H9 (cell line): ENCODE measurements around the gene COA6. TPM values are rescaled to one million over a fixed set of nuclear protein-coding genes. Genes with fewer than 3 reads are reported as not detected.

Source experiments
- DNase-seq: peaks from one replicate; pipeline ENCODE4 v3.0.0-alpha.2; 2017
- H2AFZ ChIP-seq: one replicate; pipeline ENCODE4 v1.6.1; 2013; ENCODE audit warnings: mild to moderate bottlenecking, low read length, control low read depth, moderate library complexity
- H2AK5ac ChIP-seq: 2 replicates; pipeline ENCODE4 v1.6.1; 2013; ENCODE audit warnings: low read length, control low read depth, mixed read lengths; ENCODE audit not compliant: insufficient read length
- H2BK120ac ChIP-seq: one replicate; pipeline ENCODE4 v1.6.1; 2013; ENCODE audit warnings: low read depth, mild to moderate bottlenecking, low read length, control low read depth, inconsistent platforms; ENCODE audit not compliant: poor library complexity, severe bottlenecking
- H2BK12ac ChIP-seq: 2 replicates; pipeline ENCODE4 v1.6.1; 2013; ENCODE audit warnings: low read length, control low read depth, mixed read lengths, low read depth; ENCODE audit not compliant: insufficient read length
- H2BK15ac ChIP-seq: 2 replicates; pipeline ENCODE4 v1.6.1; 2013; ENCODE audit warnings: low read depth, low read length, control low read depth
- H2BK20ac ChIP-seq: one replicate; pipeline ENCODE4 v1.6.1; 2013; ENCODE audit warnings: low read depth, mild to moderate bottlenecking, low read length, control low read depth, inconsistent platforms; ENCODE audit not compliant: poor library complexity, severe bottlenecking
- H2BK5ac ChIP-seq: 2 replicates; pipeline ENCODE4 v1.6.1; 2013; ENCODE audit warnings: low read length, control low read depth, mixed read lengths; ENCODE audit not compliant: insufficient read length
- H3K14ac ChIP-seq: 2 replicates; pipeline ENCODE4 v1.6.1; 2013; ENCODE audit warnings: low read length, control low read depth; ENCODE audit not compliant: insufficient read depth
- H3K18ac ChIP-seq: 2 replicates; pipeline ENCODE4 v1.6.1; 2013; ENCODE audit warnings: low read depth, mild to moderate bottlenecking, mixed read lengths, low read length, control low read depth; ENCODE audit not compliant: insufficient read length
- H3K23ac ChIP-seq: 2 replicates; pipeline ENCODE4 v1.6.1; 2013; ENCODE audit warnings: low read length, control low read depth, mixed read lengths, low read depth; ENCODE audit not compliant: insufficient read length
- H3K23me2 ChIP-seq: 2 replicates; pipeline ENCODE4 v1.6.1; 2013; ENCODE audit warnings: low read depth, mild to moderate bottlenecking, mixed read lengths, low read length, control low read depth; ENCODE audit not compliant: insufficient read length, poor library complexity, severe bottlenecking
- H3K27ac ChIP-seq: 2 replicates; pipeline ENCODE4 v1.5.1; 2013; ENCODE audit warnings: low read length, control low read depth, mixed read lengths, low read depth; ENCODE audit not compliant: insufficient read length
- H3K27me3 ChIP-seq: 2 replicates; pipeline ENCODE4 v1.6.1; 2013; ENCODE audit warnings: low read length, control low read depth, inconsistent platforms; ENCODE audit not compliant: insufficient read depth
- H3K4ac ChIP-seq: 2 replicates; pipeline ENCODE4 v1.6.1; 2013; ENCODE audit warnings: low read depth, mild to moderate bottlenecking, control low read depth, inconsistent platforms, low read length, moderate library complexity
- H3K4me1 ChIP-seq: 2 replicates; pipeline ENCODE4 v1.6.1; 2013; ENCODE audit warnings: low read length, control low read depth, inconsistent platforms; ENCODE audit not compliant: insufficient read depth
- H3K4me2 ChIP-seq: 2 replicates; pipeline ENCODE4 v1.6.1; 2013; ENCODE audit warnings: low read length, control low read depth, mixed read lengths; ENCODE audit not compliant: insufficient read length, insufficient read depth
- H3K56ac ChIP-seq: 2 replicates; pipeline ENCODE4 v1.6.1; 2013; ENCODE audit warnings: low read depth, mild to moderate bottlenecking, mixed read lengths, low read length, control low read depth; ENCODE audit not compliant: insufficient read length
- H3K79me1 ChIP-seq: 2 replicates; pipeline ENCODE4 v1.6.1; 2013; ENCODE audit warnings: low read depth, mild to moderate bottlenecking, moderate library complexity, low read length, control low read depth, inconsistent platforms; ENCODE audit not compliant: insufficient read depth, poor library complexity, severe bottlenecking
- H3K79me2 ChIP-seq: 2 replicates; pipeline ENCODE4 v1.6.1; 2013; ENCODE audit warnings: low read length, control low read depth, inconsistent platforms; ENCODE audit not compliant: insufficient read depth
- H3K9ac ChIP-seq: 2 replicates; pipeline ENCODE4 v1.6.1; 2013; ENCODE audit warnings: low read length, control low read depth, mixed read lengths; ENCODE audit not compliant: insufficient read length; ENCODE audit errors: extremely low read depth
- H3K9me3 ChIP-seq: one replicate; pipeline ENCODE4 v1.6.1; 2013; ENCODE audit warnings: low read depth, low read length, inconsistent platforms; ENCODE audit not compliant: control insufficient read depth
- H3T11ph ChIP-seq: one replicate; pipeline ENCODE4 v1.6.1; 2013; ENCODE audit warnings: mild to moderate bottlenecking, low read length, control low read depth, inconsistent platforms
- H4K20me1 ChIP-seq: one replicate; pipeline ENCODE4 v1.6.1; 2013; ENCODE audit not compliant: control insufficient read depth, insufficient read length, insufficient read depth
- H4K5ac ChIP-seq: 2 replicates; pipeline ENCODE4 v1.6.1; 2013; ENCODE audit warnings: low read depth, mild to moderate bottlenecking, mixed read lengths, low read length, control low read depth; ENCODE audit not compliant: insufficient read length
- H4K8ac ChIP-seq: replicated peaks from 2 replicates; pipeline ENCODE4 v1.6.1; 2013; ENCODE audit warnings: low read length, control low read depth, mixed read lengths, low read depth; ENCODE audit not compliant: insufficient read length
- H4K91ac ChIP-seq: 2 replicates; pipeline ENCODE4 v1.6.1; 2013; ENCODE audit warnings: low read depth, mild to moderate bottlenecking, moderate library complexity, mixed read lengths, low read length, control low read depth; ENCODE audit not compliant: insufficient read length
- H3K27ac Mint-ChIP-seq, 3 experiments: 2 replicates in 2 of 3; 3 replicates in 1 of 3; pipeline ENCODE4 v1.8.0; 2020 to 2021; ENCODE audit warnings: mixed read lengths in 3 of 3, mild to moderate bottlenecking in 1 of 3, moderate library complexity in 1 of 3
- H3K27me3 Mint-ChIP-seq: 2 replicates; pipeline ENCODE4 v1.8.0; 2021; ENCODE audit warnings: low read depth, mild to moderate bottlenecking, moderate library complexity, mixed read lengths
- H3K36me3 Mint-ChIP-seq, 3 experiments: 2 replicates in 2 of 3; 3 replicates in 1 of 3; pipeline ENCODE4 v1.8.0; 2020 to 2021; ENCODE audit warnings: low read depth in 3 of 3, mixed read lengths in 3 of 3; ENCODE audit not compliant: insufficient read depth in 1 of 3
- H3K4me1 Mint-ChIP-seq, 2 experiments: 2 replicates each; pipeline ENCODE4 v1.8.0; 2020; ENCODE audit warnings: mixed read lengths in 2 of 2
- H3K4me3 Mint-ChIP-seq, 2 experiments: 2 replicates in 1 of 2; 3 replicates in 1 of 2; pipeline ENCODE4 v1.8.0; 2020 to 2021; ENCODE audit warnings: mild to moderate bottlenecking in 2 of 2, mixed read lengths in 2 of 2, moderate library complexity in 1 of 2
- H3K9me3 Mint-ChIP-seq, 2 experiments: 2 replicates in 1 of 2; 3 replicates in 1 of 2; pipeline ENCODE4 v1.8.0; 2020; ENCODE audit warnings: mild to moderate bottlenecking in 2 of 2, mixed read lengths in 2 of 2, moderate library complexity in 1 of 2
- WGBS: extraction: QIAGEN DNeasy Blood & Tissue Kit; methylation state at CpG from one replicate; pipeline ENCODE4 v1.1.7; 2013; ENCODE audit warnings: missing lambda C conversion rate, low lambda C conversion rate, mixed read lengths; ENCODE audit not compliant: insufficient read length; ENCODE audit errors: extremely low coverage; 5-methylcytosine and 5-hydroxymethylcytosine counted together
- total RNA-seq: library from RNA; stranded (reverse); gene quantifications from 2 replicates; pipeline ENCODE4 v1.2.1, GENCODE V29; 2021
- TF ChIP-seq, protein P1 (sequence below): fragments of 200-600 bp; sonication (generic); conservative IDR thresholded peaks from 3 replicates; pipeline ENCODE4 v1.8.0; 2021; ENCODE audit warnings: antibody characterized with exemption, mild to moderate bottlenecking

Gene COA6
- total RNA-seq, 1 experiment from 2014 or later: 42.3 TPM

DNA sequence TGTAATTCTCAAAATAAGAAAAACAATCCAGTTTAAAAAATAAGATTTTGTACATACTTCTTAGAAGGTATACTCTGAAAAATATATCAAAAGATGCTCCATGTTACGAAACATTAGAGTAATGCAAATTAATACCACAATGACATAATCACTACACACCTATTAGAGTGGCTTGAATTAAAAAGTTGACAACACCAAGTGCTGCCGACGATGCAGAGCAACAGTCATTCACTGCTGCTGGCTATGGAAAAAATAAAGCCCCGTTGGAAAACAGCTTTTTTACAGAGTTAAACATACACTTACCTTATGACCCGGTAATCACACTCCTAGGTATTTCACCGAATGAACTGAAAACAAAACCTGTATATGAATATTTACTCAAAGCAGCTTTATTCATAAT is 14.8 kb downstream of the COA6 start:
- Mint-ChIP-seq H3K9me3 (no peaks in the 10 kb centered on the region), H3K4me1 (no peaks in the 10 kb centered on the region), H3K27ac (no peak overlapping the region; a peak in 1 of 7 replicates), H3K36me3 (peaks cover 3 to 24% (median 22%) of the 10 kb centered on the region in 3 experiments; a peak in 5 of 7 replicates), H3K4me3 (no peak overlapping the region), H3K27me3 (no peaks in the 10 kb centered on the region)
- H2BK12ac ChIP-seq: no peak overlapping the region
- no peak for DNase-seq
- H3K27ac ChIP-seq: no peak overlapping the region
- H2BK15ac ChIP-seq: no peak overlapping the region
- H3K4me2 ChIP-seq: no peak overlapping the region
- no peak overlapping the region for H4K91ac ChIP-seq
- no peak overlapping the region for H2BK20ac ChIP-seq
- WGBS: no CpG with 5 or more reads among the region's 6 CpGs
- H3K14ac ChIP-seq: no peak overlapping the region
- no peak overlapping the region for H3T11ph ChIP-seq
- no peak overlapping the region for H2BK120ac ChIP-seq
- H3K23ac ChIP-seq: no peak overlapping the region
- no peak overlapping the region for H2AK5ac ChIP-seq
- no peaks in the 10 kb centered on the region for H3K4me1 ChIP-seq
- no peaks in the 10 kb centered on the region for H4K20me1 ChIP-seq
- H4K8ac ChIP-seq: no peak overlapping the region
- no peak overlapping the region for H2BK5ac ChIP-seq
- TF ChIP-seq, protein P1, sequence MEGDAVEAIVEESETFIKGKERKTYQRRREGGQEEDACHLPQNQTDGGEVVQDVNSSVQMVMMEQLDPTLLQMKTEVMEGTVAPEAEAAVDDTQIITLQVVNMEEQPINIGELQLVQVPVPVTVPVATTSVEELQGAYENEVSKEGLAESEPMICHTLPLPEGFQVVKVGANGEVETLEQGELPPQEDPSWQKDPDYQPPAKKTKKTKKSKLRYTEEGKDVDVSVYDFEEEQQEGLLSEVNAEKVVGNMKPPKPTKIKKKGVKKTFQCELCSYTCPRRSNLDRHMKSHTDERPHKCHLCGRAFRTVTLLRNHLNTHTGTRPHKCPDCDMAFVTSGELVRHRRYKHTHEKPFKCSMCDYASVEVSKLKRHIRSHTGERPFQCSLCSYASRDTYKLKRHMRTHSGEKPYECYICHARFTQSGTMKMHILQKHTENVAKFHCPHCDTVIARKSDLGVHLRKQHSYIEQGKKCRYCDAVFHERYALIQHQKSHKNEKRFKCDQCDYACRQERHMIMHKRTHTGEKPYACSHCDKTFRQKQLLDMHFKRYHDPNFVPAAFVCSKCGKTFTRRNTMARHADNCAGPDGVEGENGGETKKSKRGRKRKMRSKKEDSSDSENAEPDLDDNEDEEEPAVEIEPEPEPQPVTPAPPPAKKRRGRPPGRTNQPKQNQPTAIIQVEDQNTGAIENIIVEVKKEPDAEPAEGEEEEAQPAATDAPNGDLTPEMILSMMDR: no peak
- H3K23me2 ChIP-seq: no peaks in the 10 kb centered on the region
- H3K18ac ChIP-seq: no peak overlapping the region
- no peak overlapping the region for H3K9ac ChIP-seq
- H3K4ac ChIP-seq: no peak overlapping the region
- H3K79me1 ChIP-seq: no peaks in the 10 kb centered on the region
- H3K9me3 ChIP-seq: no peaks in the 10 kb centered on the region
- no peak overlapping the region for H2AFZ ChIP-seq
- H3K27me3 ChIP-seq: no peaks in the 10 kb centered on the region
- H3K79me2 ChIP-seq: no peaks in the 10 kb centered on the region
- H4K5ac ChIP-seq: no peak overlapping the region
- H3K56ac ChIP-seq: no peak overlapping the region
